NCI-H2107 treated with DMSO at 0.1 percent for 48 hours (cell line): Measurements from ENCODE around the gene BAG3.
"Not testable (repeated sequence)": the region's sequence is repeated elsewhere in the genome, so short reads cannot be mapped to it uniquely, and the experiment has no call there.

Source experiments
- DNase-seq: peaks from one replicate; lab custom pipeline; 2025; ENCODE audit not compliant: unreplicated experiment; lab: John Stamatoyannopoulos, UW

The BAG3 gene

DNA sequence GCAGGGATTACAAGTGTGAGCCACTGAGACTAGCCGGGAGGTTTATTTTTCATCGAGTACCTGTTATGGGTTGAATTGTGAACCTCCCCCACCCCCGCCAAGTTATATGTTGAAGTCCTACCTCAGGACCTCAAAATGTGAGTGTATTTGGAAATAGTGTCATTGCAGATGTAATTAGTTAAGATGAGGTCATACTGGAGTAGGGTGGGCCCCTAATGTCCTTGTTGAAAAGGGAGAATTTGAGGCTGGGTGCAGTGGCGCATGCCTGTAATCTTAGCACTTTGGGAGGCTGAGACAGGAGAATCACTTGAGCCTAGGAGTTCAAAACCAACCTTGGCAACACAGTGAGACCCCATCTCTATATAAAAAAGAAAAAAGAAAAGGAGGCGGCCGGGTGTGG lies 10.8 kb upstream of the BAG3 start:
- no peak for DNase-seq

DNA sequence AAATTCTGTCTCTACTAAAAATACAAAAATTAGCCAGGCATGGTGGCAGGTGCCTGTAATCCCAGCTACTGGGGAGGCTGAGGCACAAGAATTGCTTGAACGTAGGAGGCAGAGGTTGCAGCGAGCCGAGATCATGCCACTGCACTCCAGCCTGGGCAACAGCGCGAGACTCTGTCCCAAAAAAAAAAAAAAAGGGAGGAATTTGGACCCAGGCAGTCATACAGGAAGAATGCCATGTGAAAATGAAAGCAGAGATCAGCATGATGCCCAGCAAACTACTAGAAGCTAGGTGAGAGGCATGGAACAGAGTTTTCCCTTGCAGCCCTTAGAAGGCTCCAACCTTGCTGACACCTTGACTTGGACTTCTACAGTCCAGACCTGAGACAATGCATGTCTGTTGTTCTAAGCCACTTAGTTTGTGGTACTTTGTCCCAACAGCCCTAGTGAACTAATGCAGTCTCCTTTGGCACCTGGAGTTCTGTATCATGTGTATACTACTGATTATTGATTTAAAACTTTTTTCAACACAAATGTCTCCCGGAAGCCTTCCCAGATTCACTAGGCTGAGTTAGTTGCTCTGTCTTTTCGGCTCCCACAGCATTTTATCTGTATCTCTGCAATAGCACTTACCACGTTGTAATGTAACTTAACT lies 10.2 kb upstream of the BAG3 start:
- no peak for DNase-seq

DNA sequence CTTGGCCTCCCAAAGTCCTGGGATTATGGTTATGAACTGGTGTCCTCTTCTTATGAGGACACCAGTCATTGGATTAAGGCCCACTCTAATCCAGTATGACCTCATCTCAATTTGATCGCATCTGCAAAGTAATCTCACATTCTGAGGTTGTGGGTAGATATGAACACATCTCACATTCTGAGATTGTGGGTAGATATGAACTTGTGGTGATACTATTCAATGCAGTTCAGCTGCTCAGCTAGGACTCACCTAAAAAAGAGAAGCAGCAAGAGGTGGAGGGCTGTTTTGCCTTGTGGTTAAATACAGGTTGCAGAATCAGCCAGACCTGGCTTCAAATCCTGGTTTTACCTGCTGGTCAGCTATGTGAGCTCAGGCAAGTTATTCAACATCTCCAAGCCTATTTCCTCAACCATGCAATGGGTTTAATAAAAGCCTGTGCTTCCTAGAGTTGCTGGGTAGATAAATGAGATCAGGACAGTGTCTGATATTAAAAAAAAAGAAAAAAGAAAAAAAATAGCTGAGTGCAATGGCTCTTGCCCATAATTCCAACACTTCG lies 8.5 kb upstream of the BAG3 start:
- DNase-seq, result no peak

DNA sequence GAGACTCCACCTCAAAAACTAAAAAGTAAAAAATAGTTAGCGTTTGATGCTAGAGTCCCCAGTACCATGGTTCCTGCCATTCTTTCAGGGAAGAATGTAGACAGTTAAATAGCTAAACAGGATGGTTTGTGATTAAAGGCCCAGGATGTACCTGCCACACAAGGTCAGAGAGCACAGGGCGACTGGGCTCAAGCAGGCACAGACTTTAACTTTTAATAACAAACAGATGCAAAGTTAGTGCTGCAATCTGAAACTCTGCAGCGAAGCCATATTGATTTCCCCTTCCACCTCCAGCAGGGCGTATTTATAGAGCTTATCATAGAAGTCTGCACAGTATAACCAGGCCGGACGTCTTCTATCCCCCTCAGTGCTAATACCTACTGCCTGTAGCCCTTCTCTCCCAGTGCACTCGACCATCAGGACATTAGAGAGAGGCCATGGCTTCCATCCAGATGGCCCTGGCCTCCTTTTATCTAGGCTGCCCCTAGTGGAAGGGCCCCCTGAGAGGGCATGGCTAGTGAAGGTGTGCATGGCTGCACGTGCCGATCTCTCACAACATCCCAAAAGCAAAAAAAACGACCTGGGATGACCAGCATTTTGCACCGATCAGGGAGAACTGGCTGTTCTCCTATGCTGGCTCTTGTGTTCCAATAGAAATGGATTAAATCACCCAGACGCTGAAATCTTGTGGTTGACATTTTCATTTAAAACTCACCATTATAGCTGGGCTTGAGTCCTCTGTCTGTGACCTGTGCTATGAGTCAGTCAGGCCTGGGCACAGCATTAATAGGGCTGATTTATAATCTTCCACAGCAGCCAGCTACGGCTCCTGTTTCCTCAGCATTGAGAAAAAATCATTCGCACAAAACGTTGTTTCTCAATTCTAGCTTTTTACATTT lies 7.6 kb upstream of the BAG3 start:
- no peak for DNase-seq

DNA sequence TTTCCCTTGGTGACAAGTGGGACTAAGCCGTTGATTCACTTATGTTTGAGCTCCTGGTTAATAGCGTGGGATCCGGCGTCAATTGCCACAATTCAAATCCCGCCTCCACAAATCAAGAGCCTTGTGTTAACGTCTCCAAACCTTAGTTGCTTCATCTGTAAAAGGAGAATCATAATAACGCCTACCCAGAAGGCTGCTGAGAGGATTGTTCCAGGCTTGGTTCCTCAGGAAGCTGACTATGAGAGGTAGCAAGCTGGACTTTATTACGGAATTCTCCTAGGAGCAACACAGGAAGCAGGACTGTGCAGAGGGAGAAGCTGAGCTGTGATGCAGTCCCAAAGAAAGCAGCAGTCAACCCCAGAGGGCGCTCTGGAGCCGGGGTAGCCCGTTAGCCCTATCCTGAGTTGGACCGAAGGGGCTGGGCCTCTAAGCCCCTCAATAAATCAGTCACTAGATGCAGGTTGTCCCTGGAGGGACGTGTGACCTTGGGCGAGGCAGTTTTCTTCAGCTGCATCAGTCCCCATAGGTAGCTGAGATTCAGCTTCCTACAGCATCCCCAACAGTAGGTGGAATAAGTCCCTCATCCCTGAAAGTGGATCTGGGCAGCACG lies 6.9 kb upstream of the BAG3 start:
- no peak for DNase-seq

DNA sequence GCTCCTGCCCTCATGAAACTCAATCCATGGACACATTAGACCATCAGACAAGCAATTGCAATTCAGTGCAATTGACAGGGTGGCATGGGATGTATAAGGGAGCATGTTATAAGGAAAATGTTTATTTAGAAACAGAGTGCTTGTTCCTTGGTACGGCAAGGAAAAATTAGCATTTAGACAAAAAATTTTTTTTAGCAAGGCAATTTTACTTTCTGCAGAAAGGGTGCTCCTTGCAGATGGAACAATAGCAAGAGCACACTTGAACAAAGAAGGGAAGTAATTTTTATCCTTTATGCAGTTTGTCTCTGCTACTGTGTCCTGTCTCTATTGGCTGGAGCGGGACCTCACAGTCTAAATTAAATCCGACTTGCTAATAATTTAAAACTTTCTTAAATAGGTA lies 6.2 kb upstream of the BAG3 start:
- DNase-seq, result no peak

DNA sequence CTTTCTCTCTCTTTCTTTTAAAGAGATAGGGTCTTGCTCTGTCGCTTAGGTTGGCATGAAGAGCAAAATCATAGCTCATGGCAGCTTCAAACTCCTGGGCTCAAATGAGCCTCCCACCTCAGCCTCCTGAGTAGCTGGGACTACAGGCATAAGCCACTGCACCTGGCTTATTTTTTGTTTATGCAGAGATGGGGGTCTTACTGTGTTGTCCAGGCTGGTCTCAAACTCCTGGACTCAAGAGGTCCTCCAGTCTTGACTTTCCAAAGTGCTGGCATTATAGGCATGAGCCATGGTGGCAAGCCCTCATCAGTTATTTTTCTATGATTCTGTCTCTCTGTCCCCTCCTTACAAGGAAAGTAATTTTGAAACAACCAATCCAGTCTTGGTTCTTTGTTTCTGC lies 1.1 kb upstream of the BAG3 start:
- DNase-seq, result no peak

DNA sequence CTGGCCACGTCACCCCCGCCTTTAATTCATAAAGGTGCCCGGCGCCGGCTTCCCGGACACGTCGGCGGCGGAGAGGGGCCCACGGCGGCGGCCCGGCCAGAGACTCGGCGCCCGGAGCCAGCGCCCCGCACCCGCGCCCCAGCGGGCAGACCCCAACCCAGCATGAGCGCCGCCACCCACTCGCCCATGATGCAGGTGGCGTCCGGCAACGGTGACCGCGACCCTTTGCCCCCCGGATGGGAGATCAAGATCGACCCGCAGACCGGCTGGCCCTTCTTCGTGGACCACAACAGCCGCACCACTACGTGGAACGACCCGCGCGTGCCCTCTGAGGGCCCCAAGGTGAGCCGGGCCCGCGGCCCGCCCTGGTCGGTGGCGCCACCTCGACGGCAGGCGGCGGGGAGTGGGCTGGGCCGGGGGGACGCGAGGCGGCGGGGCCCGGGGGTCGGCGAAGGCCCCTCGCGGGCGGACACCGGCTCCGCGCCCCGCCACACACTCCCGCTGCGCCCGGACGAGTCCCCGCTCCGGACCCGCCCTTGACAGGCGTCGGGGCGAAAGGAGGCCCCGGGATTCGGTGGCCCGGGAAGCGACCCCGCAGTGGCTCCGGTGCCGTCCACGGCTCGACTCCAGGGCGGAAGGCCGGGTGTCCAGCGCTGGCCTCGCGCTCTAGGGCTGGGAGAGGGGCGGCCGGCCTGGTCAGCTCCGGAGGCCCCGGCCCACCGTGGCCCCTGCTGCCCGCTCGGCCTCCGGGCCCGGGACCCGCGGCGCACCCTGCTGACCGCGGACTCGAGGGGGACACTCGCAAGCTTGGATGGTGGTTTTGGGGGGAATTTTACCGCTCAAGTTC lies 557 bp downstream of the BAG3 start:
- no peak for DNase-seq

DNA sequence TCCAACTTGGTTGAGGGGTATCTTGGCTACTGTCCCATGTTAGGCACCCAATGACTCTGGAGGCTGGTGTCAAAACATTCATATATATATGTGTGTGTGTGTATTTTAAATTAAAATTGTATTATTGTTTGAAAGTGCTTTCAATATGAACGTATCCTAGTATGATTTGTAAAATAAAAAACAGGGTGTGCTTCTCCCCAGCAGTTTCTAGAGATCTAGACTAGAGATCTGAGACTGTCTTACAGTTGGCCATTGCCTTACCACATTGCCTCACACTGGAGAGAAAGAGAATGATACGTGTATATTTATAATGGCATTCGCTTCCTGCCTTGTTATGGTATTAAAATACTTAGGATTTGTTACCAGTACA lies 1.2 kb downstream of the BAG3 start:
- DNase-seq, result no peak

DNA sequence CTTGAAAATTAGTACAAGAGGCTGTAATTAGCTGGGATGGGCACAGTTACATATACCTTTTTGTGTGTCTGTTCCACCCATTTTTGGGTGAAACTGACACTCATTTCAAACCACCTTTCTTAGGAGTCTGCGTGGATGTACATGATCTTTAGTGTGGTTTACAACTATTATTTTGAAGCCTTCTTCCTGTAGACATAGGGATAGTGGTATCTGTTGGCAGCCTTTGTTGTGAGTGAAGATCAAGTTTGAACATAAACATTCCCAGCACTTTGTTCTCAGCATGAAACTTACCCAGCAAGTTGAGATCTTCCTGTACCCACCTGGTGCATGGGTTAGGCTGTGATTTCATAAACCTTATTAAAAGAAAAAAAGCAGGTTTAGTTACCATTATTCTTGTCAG lies 2.0 kb downstream of the BAG3 start:
- DNase-seq, result no peak

DNA sequence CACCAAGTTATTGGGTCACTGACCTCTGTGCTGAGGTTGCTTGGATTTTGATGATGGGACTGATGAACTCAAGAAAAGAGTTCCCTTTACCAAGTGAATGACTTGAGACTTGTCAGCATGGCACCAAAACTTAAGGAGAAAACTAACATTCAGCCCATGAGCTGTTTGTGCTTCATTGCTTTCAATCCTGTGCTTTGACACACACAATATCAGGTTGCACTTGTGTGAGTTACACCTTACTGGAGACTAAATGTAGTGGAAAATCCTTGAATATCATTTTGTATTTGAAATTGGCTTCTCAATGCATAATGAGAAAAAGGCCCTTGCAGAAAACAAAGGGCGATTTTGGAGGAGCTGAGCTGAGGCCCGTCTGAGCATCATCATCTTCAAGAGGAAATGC lies 2.7 kb downstream of the BAG3 start:
- peak; percentile 10 for DNase-seq

DNA sequence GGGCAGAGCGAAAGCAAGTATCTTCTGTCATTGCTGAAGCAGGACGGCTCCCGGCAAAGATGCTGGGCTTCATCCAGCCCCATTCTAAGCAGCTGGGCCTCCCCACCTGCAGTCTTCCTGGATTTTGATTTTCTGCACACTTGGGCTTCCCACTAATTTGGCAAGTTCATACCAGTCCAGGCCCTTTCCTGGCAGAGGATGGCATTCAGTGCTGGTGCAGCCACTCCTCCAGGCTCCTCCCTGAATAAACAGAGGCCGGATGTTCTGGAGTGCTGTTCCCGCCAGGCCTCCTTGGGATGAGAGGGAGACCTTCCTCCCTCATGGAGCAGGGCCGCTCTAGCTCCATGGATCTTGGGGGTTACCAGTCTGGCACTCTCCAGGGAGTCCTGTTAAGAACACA lies 3.4 kb downstream of the BAG3 start:
- no peak for DNase-seq

DNA sequence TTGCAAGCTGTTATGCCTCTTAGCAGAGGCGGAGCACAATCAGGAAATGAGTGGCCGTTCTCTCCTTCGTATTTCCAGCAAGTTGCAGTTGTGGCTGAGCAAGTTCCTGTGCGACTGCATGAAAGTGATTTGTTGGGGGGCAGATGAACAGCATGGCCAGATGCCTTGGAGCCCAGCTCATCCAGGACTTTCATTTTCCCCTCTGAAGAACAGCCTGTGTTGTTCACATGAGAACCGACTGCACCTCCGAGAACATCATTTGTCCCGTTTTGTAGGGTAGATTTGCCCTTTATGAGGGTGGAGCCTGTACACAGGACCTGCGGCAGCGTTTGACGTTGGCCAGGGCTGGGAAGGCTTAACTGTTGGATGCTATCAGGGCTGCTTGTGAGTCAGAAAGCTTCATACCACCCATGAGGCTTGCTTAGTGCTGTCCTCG lies 4.4 kb downstream of the BAG3 start:
- no peak for DNase-seq

DNA sequence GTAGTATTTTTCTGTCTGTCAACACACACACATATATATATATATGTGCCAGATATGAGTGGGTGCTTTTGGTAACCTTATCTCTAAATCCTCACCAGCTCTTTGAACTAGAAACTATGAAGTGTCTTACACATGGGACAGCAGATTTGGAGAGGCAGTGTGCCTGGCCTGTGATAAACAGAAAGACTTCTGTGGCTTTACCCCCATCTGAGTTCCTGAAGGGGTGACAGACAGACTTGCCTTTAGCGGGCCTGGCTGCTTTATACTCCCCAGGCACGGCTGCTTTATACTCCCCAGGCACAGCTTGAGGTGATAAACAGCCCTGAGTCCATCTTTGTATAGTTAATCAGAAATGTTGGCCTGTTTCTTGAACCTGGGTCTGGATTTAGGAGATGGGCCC lies 5.6 kb downstream of the BAG3 start:
- no peak for DNase-seq

DNA sequence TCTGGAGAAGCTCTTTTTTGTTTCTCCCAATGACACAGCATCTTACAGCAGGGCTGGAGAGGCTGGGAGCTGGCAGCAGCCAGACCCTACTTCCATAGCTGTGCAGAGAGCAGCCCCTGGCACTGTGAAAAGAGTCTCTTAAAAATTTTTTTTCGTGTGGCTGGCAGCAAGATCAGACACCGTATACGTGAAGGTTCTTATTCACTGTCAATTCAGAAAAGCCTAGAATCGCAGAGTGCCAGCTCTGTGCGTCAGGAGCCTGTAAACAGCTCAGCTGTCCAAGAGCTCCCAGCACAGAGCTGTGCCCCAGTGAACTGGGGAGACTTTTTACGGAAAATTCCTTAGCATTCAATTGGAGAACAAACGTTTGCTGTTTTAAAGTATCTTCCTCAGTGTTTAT lies 6.5 kb downstream of the BAG3 start:
- no peak for DNase-seq

DNA sequence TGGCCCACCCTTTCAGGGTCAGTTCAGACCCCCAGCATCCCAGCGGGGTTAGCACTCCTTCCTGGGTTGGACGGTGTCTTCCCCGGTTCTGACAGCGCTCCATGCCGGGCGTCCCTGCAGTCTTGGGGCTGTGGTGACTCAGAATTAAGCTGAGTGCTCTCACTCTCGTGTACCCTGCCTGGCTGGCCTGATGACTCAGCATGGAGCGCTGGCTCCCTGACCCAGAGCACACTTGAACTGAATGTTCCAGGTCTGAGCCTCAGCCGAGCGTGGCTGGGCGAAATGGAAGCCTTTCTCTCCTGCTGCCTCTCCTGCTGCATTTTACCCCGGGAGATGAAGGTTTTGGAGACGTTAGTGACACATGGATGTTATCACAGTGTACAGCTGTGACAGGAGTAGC lies 7.1 kb downstream of the BAG3 start:
- no peak for DNase-seq

DNA sequence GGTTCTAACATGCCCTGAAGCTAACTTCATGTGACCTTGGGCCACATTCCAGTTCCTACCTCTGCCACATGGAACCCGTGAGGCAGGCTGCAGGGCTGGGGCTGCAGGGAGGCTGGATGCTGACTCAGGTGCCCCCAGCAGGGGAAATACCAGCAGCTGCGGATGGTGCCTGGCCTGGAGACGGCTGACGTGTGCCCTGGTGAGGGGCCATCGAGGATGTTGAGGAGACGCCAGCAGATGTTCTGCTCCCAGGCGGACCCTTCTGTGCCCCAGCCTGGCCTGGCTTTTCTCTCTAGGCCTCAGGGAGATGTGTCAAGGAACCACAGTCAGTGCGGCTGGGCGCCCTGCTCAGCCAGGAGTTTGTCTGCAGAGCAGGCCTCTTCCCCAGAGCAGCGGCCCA lies 8.8 kb downstream of the BAG3 start:
- no peak for DNase-seq

DNA sequence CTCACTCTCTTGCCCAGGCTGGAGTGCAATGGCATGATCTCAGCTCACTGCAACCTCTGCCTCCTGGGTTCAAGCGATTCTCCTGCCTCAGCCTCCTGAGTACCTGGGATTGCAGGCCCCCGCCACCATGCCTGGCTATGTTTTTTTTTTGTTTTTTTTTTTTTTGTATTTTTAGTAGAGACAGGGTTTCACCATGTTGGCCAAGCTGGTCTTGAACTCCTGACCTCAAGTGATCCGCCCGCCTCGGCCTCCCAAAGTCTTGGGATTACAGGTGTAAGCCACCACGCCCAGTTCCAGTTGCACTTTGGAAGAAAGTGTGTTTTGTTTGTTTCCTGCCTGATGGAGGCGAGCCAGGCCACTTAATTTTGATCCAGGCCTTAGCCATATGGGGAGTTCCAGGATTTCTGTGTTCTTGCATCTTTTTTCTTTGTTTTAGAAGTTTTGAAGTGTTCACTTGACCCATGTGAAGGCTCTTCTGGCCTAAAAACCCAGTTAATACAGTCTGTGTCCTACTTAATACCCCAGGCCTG lies 11.0 kb downstream of the BAG3 start:
- DNase-seq, result not testable (repeated sequence)

DNA sequence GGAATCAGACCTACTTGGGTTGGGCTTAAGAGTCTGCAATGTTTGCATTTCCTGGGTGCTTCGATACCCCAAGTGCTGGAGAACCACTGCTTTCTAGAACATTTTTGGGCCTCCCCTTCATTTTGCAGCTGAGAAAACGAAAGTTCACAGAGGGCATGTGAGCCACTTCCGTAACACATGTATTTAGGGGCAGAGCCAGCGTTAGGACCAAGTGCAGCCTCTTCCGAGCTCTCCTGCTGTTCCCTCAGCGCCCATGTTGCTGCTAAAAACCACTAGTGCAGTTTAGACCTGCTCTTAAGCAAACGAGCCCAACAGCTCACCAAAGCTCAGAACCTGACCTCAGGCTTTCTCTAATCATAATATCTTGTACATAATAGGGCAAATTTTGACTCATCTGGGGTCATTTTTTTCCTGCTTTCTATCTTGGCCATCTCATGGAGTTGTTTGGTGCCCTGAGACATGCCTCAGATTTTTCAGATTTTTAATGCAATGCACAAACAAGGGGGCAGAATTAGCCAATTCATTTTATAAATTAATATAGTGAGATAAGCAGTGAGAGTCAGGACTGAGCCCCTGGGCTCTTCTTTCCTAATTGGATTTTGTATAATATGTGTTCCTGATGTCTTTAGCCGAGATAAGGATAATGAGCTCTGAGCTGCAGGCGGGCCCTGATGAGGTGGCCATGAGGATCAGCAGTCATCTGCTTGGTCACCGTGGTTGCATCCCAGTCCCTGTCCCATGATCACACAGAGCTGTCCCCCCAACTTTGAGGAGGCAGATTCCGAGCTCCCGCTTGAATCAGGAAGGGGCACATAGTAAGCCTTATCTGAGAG lies 12.9 kb downstream of the BAG3 start:
- no peak for DNase-seq
